Measurements from ENCODE around the gene COL2A1.

The COL2A1 gene

GRCh38 chr12:47942614-47943225 is 61.6 kb downstream of the COL2A1 start:
- no peak for DNase-seq

- no peak for DNase-seq
Observed at GRCh38 chr12:47941871-47942613, 62.2 kb downstream of the COL2A1 start.

GRCh38 chr12:47941475-47941780 is 62.8 kb downstream of the COL2A1 start:
- no peak for DNase-seq

- DNase-seq = no peak
Observed at GRCh38 chr12:47940773-47941474, 63.4 kb downstream of the COL2A1 start.

GRCh38 chr12:47939009-47939601 is 65.2 kb downstream of the COL2A1 start:
- no peak for DNase-seq

- no peak for DNase-seq
Observed at GRCh38 chr12:47938594-47938993, 65.7 kb downstream of the COL2A1 start.

GRCh38 chr12:47938093-47938492 is 66.2 kb downstream of the COL2A1 start:
- no peak for DNase-seq

GRCh38 chr12:47935184-47935583 is 69.1 kb downstream of the COL2A1 start:
- DNase-seq = peak; percentile 76

GRCh38 chr12:47931187-47931586 is 73.1 kb downstream of the COL2A1 start:
- DNase-seq = no peak

- DNase-seq = no peak
Observed at GRCh38 chr12:47930634-47931033, 73.6 kb downstream of the COL2A1 start.

- DNase-seq = no peak
Observed at GRCh38 chr12:47927346-47927745, 76.9 kb downstream of the COL2A1 start.

Measured in NCI-H1694 (cell line).